ENCODE results near the gene SRM. TPM values are rescaled to one million over a fixed set of nuclear protein-coding genes. Genes with fewer than 3 reads are reported as not detected.
"Not testable (repeated sequence)": the region's sequence is repeated elsewhere in the genome, so short reads cannot be mapped to it uniquely, and the experiment has no call there.

The SRM gene
- total RNA-seq (2014; rRNA removed; shearing (Covaris generic)) = 28.2 and 28.4 TPM in 2 replicates

GRCh38 chr1:11059968-11060830 is at the start of gene SRM:
Gene SRM, minus strand, starts transcription at chr1:11060018. Its CDS starts 75 bp downstream, at chr1:11059943.
- peak; percentile 46 for DNase-seq (ENCODE audit: low spot score)

DNA sequence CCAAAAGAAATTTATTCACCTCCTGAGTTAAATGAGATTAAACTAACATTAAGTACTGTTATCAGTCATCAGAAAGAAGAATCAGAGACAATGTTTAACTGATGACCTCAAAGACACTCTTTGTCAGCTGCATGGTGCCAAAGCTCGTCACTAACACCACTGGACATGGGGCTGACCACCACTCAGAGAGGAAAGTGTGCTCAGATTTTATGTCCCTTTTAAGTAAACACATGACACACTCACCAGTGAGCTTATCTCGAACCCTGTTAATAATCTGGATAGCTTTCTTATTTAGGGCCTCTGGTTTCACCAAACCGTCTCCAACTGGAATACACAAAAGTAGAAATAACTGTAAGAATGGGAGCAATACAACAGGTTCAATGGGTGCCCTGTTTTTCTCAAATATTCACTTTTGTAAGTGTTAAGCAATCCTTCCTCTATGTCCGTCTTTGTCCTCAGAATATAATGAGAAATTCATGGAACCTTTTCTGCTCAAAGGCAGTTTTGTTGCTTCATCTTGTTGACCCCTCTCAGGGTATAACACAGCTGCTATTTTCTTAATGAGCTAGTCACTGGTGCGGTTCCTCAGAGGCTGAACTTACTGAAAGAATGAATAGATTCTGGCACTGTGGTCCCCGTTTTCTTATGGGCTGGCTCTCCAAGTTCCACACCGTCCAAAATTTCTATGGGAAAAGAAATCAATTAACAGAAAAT is 49.4 kb upstream of the SRM start:
- no peak for DNase-seq (ENCODE audit: low spot score)

DNA sequence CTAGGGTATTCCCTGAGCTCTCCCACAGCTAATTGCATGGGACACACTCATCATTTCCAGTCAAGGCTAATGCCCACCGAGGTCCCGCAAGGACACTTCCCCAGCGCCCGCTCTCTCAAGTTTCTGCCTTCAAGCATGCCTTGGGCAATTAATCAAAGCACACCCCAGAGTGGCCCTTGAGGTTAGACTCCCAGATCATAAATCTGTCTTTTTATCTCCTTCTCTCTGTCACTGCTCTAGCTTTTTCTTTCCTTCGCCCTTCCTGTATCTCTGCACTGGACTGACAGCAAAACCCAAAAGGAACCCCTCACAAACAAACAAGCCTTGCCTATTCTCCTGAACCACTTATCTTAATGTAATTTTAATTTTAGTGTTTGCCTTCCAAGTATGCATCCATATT is 47.8 kb upstream of the SRM start:
- no peak for DNase-seq (ENCODE audit: low spot score)

- no peak for DNase-seq (ENCODE audit: low spot score)
These were observed 45.8 kb upstream of the SRM start for GRCh38 chr1:11105586-11105985.

DNA sequence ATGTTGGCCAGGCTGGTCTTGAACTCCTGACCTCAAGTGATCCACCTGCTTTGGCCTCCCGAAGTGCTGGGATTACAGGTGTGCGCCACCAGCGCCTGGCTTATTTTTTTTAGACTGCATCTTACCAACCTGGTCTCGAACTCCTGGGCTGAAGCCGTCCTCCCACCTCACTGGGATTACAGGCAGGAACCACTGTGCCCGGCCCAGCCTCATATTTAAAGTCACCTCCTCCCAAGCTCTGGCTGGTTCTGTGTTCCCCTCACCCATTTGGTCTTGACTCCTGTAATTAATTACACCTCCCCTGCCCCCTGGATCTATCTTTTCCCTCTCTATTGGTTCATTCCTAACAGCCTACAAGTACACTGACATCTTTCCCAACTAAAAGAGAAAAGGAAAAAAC is 41.5 kb upstream of the SRM start:
- DNase-seq (ENCODE audit: low spot score) = no peak

DNA sequence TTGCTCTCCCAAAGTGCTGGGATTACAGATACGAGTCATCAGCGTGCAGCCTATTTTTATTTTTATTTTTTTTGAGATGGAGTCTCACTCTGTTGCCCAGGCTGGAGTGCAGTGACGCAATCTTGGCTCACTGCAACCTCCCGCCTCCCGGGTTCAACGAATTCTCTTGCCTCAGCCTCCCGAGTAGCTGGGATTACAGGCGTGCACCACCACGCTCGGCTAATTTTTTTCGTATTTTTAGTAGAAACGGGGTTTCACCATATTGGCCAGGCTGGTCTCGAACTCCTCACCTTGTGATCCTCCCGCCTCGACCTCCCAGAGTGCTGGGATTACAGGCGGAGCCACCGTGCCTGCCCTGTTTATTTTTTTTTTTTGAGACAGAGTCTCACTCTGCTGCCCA is 41.0 kb upstream of the SRM start:
- not testable (repeated sequence) for DNase-seq (ENCODE audit: low spot score)

GRCh38 chr1:11100149-11100493 is 40.3 kb upstream of the SRM start:
- DNase-seq (ENCODE audit: low spot score) = no peak

DNA sequence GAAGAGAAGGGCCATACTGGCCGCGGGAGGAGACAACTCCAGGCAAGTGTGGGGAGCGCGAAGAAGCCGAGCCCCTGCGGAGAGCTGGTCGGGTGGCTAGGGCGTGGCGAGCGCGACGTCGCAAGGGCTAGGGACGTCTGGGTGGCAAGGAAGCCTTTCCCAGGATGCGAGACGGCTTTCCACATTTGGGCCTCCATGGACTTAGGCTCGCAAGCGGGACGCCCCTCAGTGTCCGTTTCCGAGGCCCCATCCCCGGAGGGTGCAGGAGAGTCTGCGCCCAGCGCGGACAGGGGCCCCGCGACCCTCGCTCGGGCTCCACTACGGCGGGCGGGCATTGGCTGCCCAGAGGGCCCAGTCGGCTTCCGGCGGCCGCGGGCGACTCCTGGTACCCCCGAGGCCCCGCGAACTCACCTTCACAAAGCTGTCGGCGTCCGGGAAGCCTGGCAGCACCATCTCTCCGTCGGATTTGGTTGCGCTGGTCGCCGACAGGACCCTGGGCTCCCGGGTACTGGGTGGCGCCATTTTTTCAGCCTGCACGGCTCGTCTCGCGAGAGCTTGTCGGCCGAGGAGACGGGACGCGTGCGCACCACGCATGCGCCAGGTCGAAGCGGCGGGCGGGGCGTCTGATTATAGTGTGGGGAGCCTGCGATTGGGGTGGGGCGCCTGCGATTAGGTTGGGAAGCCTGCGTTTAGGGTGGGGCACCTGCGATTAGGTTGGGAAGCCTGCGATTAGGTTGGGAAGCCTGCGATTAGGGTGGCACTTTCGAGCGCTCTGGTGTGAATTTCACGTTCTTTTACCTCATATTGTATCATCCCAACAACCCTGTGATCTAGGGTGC is 39.7 kb upstream of the SRM start, which contains the start of gene EXOSC10:
EXOSC10 (minus strand) TSS at position 560 of the 839 bp plus-strand sequence; CDS start at position 522, 38 bp downstream.
- DNase-seq (ENCODE audit: low spot score) = peak; percentile 71

- DNase-seq (ENCODE audit: low spot score) = no peak
These were observed 39.1 kb upstream of the SRM start for GRCh38 chr1:11098931-11099309.

DNA sequence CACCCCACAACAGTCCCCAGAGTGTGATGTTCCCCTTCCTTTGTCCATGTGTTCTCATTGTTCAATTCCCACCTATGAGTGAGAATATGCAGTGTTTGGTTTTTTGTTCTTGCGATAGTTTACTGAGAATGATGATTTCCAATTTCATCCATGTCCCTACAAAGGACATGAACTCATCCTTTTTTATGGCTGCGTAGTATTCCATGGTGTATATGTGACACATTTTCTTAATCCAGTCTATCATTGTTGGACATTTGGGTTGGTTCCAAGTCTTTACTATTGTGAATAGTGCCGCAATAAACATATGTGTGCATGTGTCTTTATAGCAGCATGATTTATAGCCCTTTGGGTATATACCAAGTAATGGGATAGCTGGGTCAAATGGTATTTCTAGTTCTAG is 24.0 kb upstream of the SRM start:
- DNase-seq (ENCODE audit: low spot score) = not testable (repeated sequence)

GRCh38 chr1:11080931-11081330 is 21.1 kb upstream of the SRM start:
- no peak for DNase-seq (ENCODE audit: low spot score)

- peak; percentile 51 for DNase-seq (ENCODE audit: low spot score)
These were observed 18.8 kb upstream of the SRM start for GRCh38 chr1:11078631-11079030.

GRCh38 chr1:11073398-11073797 is 13.6 kb upstream of the SRM start:
- DNase-seq (ENCODE audit: low spot score) = not testable (repeated sequence)

DNA sequence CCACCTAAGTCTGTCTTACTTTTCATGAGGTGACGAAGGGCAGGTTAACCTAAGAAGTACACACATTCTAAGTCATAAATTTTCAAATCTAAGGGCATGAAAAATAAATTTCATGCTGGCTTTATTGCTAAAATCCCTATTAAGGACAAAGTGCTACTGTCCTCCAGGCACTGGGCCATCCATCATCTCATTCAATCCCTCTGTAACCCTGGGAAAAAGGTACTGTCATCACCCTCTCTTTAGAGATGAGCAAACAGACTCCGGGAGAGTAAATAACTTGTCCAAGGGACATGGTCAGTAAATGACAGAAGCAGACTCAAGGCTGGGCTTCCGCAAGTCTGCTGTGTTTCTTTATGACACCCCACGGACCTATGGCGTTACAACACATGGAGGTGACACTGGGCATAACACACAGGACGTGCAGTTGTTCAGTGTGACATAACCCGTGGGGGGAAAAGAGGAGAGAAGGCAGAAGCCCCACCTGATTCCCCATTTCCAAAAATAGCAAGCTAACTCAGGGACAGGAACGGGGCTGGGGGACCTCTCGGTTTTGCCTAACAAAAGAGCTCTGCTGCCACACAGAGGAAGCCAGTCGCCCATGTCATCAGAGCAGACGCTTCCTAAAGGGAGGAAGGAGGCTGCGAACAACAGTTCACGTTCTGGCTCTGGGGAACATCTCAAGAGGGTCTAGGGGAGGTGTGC is 12.5 kb upstream of the SRM start:
- no peak for DNase-seq (ENCODE audit: low spot score)

GRCh38 chr1:11071463-11072215 is 11.8 kb upstream of the SRM start:
- DNase-seq (ENCODE audit: low spot score) = no peak

- DNase-seq (ENCODE audit: low spot score) = no peak
These were observed 11.1 kb upstream of the SRM start for GRCh38 chr1:11070876-11071275.

DNA sequence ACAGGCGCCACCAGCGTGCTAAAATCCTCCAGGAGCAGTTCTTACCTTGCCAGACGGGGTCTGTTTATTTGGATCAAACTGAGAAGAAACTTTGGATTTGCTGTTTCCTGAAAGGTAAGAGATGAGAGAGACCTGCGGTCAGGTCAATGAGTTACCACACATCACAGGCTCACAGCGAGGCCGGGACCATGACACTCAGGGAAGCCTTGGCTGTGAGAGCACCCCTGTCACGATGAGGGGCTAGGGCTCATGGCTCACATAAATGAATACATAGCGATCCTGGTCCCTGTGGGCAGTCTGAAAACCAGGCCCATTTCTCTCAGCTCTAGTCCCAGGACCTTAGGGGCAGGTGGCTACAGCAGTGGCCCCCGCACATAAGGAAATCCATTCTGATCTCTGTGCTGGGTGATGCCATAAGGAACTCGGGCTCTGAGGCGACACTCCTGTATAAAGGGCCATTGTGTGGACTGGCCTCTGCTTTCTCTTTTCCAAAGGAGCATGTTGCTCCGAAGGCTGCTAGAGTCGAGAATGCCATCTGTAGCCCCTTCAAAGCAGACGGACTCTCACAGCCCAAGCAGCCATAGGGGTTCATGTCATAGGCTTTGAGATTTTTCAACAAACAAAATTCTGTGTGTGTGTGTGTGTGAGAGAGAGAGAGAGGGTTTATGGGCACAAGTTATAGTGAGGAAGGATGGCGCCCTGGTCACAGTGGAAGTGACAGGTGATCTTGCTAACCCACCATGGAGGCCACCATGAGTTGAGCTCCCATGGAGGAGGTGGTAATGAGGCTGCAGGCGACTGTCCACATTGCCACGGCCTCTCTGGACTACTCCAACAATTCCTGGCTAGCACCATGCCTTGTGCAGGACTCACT is 9.0 kb upstream of the SRM start:
- no peak for DNase-seq (ENCODE audit: low spot score)

- DNase-seq (ENCODE audit: low spot score) = no peak
These were observed 8.1 kb upstream of the SRM start for GRCh38 chr1:11067716-11068599.

GRCh38 chr1:11065796-11066195 is 6.0 kb upstream of the SRM start:
- DNase-seq (ENCODE audit: low spot score) = no peak
